ENCODE results near the gene HTR5A.

Gene HTR5A

GRCh38 chr7:155084969-155085368 lies 14.8 kb downstream of the HTR5A start:
- in situ Hi-C loops (cut with HindIII; ENCODE audit: low sequenced_read_pairs) = no loop called here

GRCh38 chr7:155090684-155091083 lies 20.6 kb downstream of the HTR5A start:
- in situ Hi-C loops (cut with HindIII; ENCODE audit: low sequenced_read_pairs) = no loop called here

- in situ Hi-C loops (cut with HindIII; ENCODE audit: low sequenced_read_pairs) = no loop called here
Observed at GRCh38 chr7:155093596-155093995, 23.5 kb downstream of the HTR5A start.

- in situ Hi-C loops (cut with HindIII; ENCODE audit: low sequenced_read_pairs) = no loop called here
Observed at GRCh38 chr7:155094636-155095135, 24.6 kb downstream of the HTR5A start.

GRCh38 chr7:155097338-155097737 lies 27.2 kb downstream of the HTR5A start:
- in situ Hi-C loops (cut with HindIII; ENCODE audit: low sequenced_read_pairs) = no loop called here

- in situ Hi-C loops (cut with HindIII; ENCODE audit: low sequenced_read_pairs) = no loop called here
Observed at GRCh38 chr7:155103839-155104238, 33.7 kb downstream of the HTR5A start.

GRCh38 chr7:155104913-155105312 lies 34.8 kb downstream of the HTR5A start:
- in situ Hi-C loops (cut with HindIII; ENCODE audit: low sequenced_read_pairs) = no loop called here

GRCh38 chr7:155106356-155106755 lies 36.2 kb downstream of the HTR5A start:
- in situ Hi-C loops (cut with HindIII; ENCODE audit: low sequenced_read_pairs) = no loop called here

GRCh38 chr7:155107126-155107525 lies 37.0 kb downstream of the HTR5A start:
- in situ Hi-C loops (cut with HindIII; ENCODE audit: low sequenced_read_pairs) = no loop called here

- in situ Hi-C loops (cut with HindIII; ENCODE audit: low sequenced_read_pairs) = no loop called here
Observed at GRCh38 chr7:155108144-155108901, 38.2 kb downstream of the HTR5A start.

GRCh38 chr7:155109121-155109520 lies 39.0 kb downstream of the HTR5A start:
- in situ Hi-C loops (cut with HindIII; ENCODE audit: low sequenced_read_pairs) = no loop called here

- in situ Hi-C loops (cut with HindIII; ENCODE audit: low sequenced_read_pairs) = no loop called here
Observed at GRCh38 chr7:155115288-155115687, 45.2 kb downstream of the HTR5A start.

- in situ Hi-C loops (cut with HindIII; ENCODE audit: low sequenced_read_pairs) = no loop called here
Observed at GRCh38 chr7:155119801-155120382, 49.8 kb downstream of the HTR5A start.

GRCh38 chr7:155120460-155120859 lies 50.3 kb downstream of the HTR5A start:
- in situ Hi-C loops (cut with HindIII; ENCODE audit: low sequenced_read_pairs) = no loop called here

- in situ Hi-C loops (cut with HindIII; ENCODE audit: low sequenced_read_pairs) = no loop called here
Observed at GRCh38 chr7:155122831-155123230, 52.7 kb downstream of the HTR5A start.

GRCh38 chr7:155123413-155123812 lies 53.3 kb downstream of the HTR5A start:
- in situ Hi-C loops (cut with HindIII; ENCODE audit: low sequenced_read_pairs) = no loop called here

GRCh38 chr7:155124706-155125105 lies 54.6 kb downstream of the HTR5A start:
- in situ Hi-C loops (cut with HindIII; ENCODE audit: low sequenced_read_pairs) = no loop called here

- in situ Hi-C loops (cut with HindIII; ENCODE audit: low sequenced_read_pairs) = no loop called here
Observed at GRCh38 chr7:155129186-155129585, 59.1 kb downstream of the HTR5A start.

GRCh38 chr7:155129789-155130188 lies 59.7 kb downstream of the HTR5A start:
- in situ Hi-C loops (cut with HindIII; ENCODE audit: low sequenced_read_pairs) = no loop called here

GRCh38 chr7:155130493-155130892 lies 60.4 kb downstream of the HTR5A start:
- in situ Hi-C loops (cut with HindIII; ENCODE audit: low sequenced_read_pairs) = no loop called here

- in situ Hi-C loops (cut with HindIII; ENCODE audit: low sequenced_read_pairs) = no loop called here
Observed at GRCh38 chr7:155131090-155131489, 61.0 kb downstream of the HTR5A start.

- in situ Hi-C loops (cut with HindIII; ENCODE audit: low sequenced_read_pairs) = no loop called here
Observed at GRCh38 chr7:155132431-155132830, 62.3 kb downstream of the HTR5A start.

Measured in endothelial cell of hepatic sinusoid (primary cell).